GM10266 (cell line): ENCODE results near the gene RSPH9.

ENCODE experiments used
- DNase-seq: peaks from one replicate; pipeline ENCODE4 v3.0.0; 2012; ENCODE audit errors: extremely low spot score
- CTCF ChIP-seq: IDR thresholded peaks from 2 replicates; pipeline ENCODE4 v1.5.1; 2012; ENCODE audit warnings: mild to moderate bottlenecking, low read depth; ENCODE audit not compliant: control insufficient read depth, insufficient read depth; ENCODE audit errors: missing control alignments

The RSPH9 gene

GRCh38 chr6:43682724-43683429 is 38.0 kb downstream of the RSPH9 start:
- TF ChIP-seq CTCF, result no peak
- DNase-seq, result no peak

GRCh38 chr6:43683708-43684455 is 39.0 kb downstream of the RSPH9 start:
- no peak for DNase-seq
- TF ChIP-seq CTCF, result no peak

GRCh38 chr6:43687079-43687436 is 42.2 kb downstream of the RSPH9 start:
- no peak for DNase-seq
- no peak for TF ChIP-seq CTCF

GRCh38 chr6:43687437-43688347 is 42.9 kb downstream of the RSPH9 start, which contains the start of gene MRPS18A:
Gene MRPS18A, minus strand, starts transcription at chr6:43687791. Its CDS starts 12 bp downstream, at chr6:43687779.
- TF ChIP-seq CTCF, result no peak
- peak; percentile 85 for DNase-seq

- TF ChIP-seq CTCF, result no peak
- DNase-seq, result no peak
Observed at GRCh38 chr6:43689421-43689820, 44.6 kb downstream of the RSPH9 start.

- no peak for DNase-seq
- no peak for TF ChIP-seq CTCF
Observed at GRCh38 chr6:43695215-43695966, 50.6 kb downstream of the RSPH9 start.
